GM12864 (cell line): Measurements from ENCODE around the gene ANKH.
A peak's percentile ranks its signal among the peaks of the same experiment; 100 is the strongest.

Experiments
- DNase-seq: peaks from one replicate; pipeline ENCODE4 v3.0.0-alpha.2; 2011; ENCODE audit warnings: low read depth
- H3K4me3 ChIP-seq: 2 replicates; pipeline ENCODE4 v1.5.1; 2011; ENCODE audit warnings: mild to moderate bottlenecking, low read depth, low read length, control low read depth
- CTCF ChIP-seq: IDR thresholded peaks from 2 replicates; pipeline ENCODE4 v1.5.1; 2011; ENCODE audit warnings: low read depth, mild to moderate bottlenecking, moderate library complexity, low read length, control low read depth, inconsistent platforms; ENCODE audit errors: missing control alignments

The ANKH gene

DNA sequence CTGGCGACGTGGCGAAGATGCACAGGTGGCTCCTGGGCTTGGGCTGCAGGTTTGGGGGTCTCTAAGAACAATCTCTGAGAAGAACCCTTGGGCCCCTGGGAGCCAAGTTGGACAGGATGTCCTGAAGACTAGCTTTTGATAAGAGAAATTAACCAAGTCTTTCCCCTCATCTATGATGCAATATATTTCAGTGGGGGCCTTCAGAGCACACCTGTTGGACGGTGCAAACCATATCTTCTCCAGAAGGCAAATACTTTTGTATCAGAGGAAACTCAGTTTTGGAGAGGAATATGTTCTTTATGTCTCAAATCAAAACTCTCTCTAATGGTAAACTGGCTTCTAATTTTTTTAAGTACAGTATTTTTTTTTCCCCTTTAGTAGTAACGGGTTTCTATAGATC lies 178.5 kb downstream of the ANKH start:
- DNase-seq: no peak
- no peak for TF ChIP-seq CTCF
- no peak overlapping the region for H3K4me3 ChIP-seq

GRCh38 chr5:14687023-14687665 lies 184.4 kb downstream of the ANKH start:
- no peak for TF ChIP-seq CTCF
- DNase-seq: no peak

DNA sequence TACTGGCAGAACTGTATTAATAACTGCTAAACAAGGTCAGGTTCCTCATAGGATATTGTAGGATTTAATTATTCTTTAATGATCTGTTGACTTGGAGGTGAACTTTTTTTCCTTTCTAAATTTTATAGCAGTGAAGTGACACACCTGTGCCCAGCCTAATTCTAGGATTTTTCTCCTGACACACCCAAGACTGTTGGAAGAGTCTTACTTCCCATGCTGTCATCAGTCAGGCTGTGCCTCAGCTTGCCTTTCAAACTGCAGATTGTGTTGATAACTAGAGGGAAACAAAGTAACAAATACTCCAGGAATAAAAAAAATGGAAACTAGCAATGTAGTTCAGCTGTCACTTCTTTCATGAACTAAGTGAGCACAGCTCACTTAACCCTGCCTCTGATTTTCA lies 185.1 kb downstream of the ANKH start:
- TF ChIP-seq CTCF: no peak
- no peak overlapping the region for H3K4me3 ChIP-seq
- DNase-seq: no peak

More at GRCh38 chr5:14687023-14687665, 184.4 kb downstream of the ANKH start:
- H3K4me3 ChIP-seq: no peak overlapping the region

DNA sequence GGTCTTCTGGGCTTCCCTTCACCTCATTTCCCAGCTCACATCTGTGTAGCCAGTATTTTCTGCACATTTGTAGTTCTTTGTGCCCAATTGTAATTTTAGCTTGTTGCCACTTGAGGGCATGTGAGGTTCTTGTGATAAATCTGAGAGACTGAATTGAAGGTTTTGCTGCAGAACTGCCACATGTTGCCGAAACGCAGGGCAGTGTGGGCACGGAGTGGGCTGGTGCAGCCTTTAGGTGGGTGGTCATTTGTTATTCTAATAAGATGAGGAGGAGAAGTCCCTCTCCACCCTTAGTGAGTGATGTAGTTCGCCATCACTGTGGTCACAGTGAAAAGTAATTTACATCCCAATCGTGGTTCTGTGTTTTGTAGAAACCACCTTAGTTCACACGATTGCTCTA lies 185.8 kb downstream of the ANKH start:
- no peak overlapping the region for H3K4me3 ChIP-seq
- TF ChIP-seq CTCF: peak; percentile 69
- peak; percentile 62 for DNase-seq

- TF ChIP-seq CTCF: no peak
- DNase-seq: no peak
- H3K4me3 ChIP-seq: no peak overlapping the region
Observed at GRCh38 chr5:14684757-14685156, 186.8 kb downstream of the ANKH start.

DNA sequence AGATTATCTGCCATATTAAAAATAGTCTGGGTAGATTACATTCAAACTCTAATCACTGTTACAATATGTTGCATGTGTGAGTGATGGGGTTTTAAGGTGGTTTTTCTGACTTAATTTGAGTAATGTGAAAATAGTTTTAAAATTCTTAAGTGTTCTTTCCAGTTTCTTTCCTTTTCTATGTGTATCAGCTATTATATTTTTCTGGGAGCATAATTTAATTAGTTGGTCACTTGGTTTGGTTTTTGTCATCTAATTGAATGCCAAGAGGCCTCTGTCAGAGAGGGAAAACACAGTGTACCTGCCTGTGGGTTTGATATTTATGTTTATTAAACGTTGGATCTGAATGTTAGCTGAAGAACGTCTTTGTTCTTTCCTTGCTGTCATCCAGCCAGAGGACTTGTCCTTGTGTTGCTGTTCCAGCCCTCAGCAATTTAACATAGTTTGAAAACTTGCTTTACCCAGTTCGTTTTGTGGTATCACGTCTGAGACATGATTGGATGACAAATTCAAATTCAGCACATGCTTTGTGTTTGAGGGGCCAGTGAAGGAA lies 187.6 kb downstream of the ANKH start:
- DNase-seq: no peak
- TF ChIP-seq CTCF: no peak
- H3K4me3 ChIP-seq: no peak overlapping the region

GRCh38 chr5:14681236-14681752 lies 190.3 kb downstream of the ANKH start:
- no peak for TF ChIP-seq CTCF
- H3K4me3 ChIP-seq: no peak overlapping the region
- DNase-seq: no peak
